Ectodermal cell (in vitro differentiated cells): ENCODE results near the gene CDC27.
"Not testable (repeated sequence)": the region's sequence is repeated elsewhere in the genome, so short reads cannot be mapped to it uniquely, and the experiment has no call there.

Source experiments
- H3K27ac ChIP-seq: 2 replicates; pipeline ENCODE4 v1.7.0; 2013; ENCODE audit warnings: mild to moderate bottlenecking, low read depth, low read length; ENCODE audit not compliant: insufficient read depth, poor library complexity, severe bottlenecking
- H3K27me3 ChIP-seq: 2 replicates; pipeline ENCODE4 v1.7.0; 2013; ENCODE audit warnings: mild to moderate bottlenecking, low read length; ENCODE audit not compliant: insufficient read depth, control insufficient read depth, poor library complexity, severe bottlenecking
- H3K36me3 ChIP-seq: one replicate; pipeline ENCODE4 v1.7.0; 2013; ENCODE audit warnings: low read length; ENCODE audit not compliant: control insufficient read depth, insufficient read depth
- H3K4me1 ChIP-seq: one replicate; pipeline ENCODE4 v1.7.0; 2013; ENCODE audit warnings: low read length; ENCODE audit not compliant: control insufficient read depth, insufficient read depth
- H3K4me3 ChIP-seq: 2 replicates; pipeline ENCODE4 v1.7.0; 2013; ENCODE audit warnings: low read depth, low read length, control low read depth; ENCODE audit not compliant: insufficient read depth
- H3K9me3 ChIP-seq: 2 replicates; pipeline ENCODE4 v1.7.0; 2013; ENCODE audit warnings: mild to moderate bottlenecking, low read length, moderate library complexity; ENCODE audit not compliant: control insufficient read depth
- WGBS, 2 experiments: methylation state at CpG; one replicate each; pipeline ENCODE4 v1.1.7; 2013; ENCODE audit warnings: missing lambda C conversion rate in 2 of 2; 5-methylcytosine and 5-hydroxymethylcytosine counted together

CDC27 gene

GRCh38 chr17:47229535-47230443, 40.7 kb upstream of the CDC27 start:
- Histone ChIP-seq H3K27me3 (no peaks in the 10 kb centered on the region), H3K36me3 (no peaks in the 10 kb centered on the region), H3K27ac (no peak overlapping the region), H3K4me1 (no peaks in the 10 kb centered on the region), H3K9me3 (no peaks in the 10 kb centered on the region), H3K4me3 (no peak overlapping the region)
- WGBS, 2 experiments: 13 to 23% methylated on average over 20 to 22 of the region's 22 CpGs

- Histone ChIP-seq H3K27ac (no peak overlapping the region), H3K4me1 (no peaks in the 10 kb centered on the region), H3K27me3 (no peaks in the 10 kb centered on the region), H3K9me3 (no peaks in the 10 kb centered on the region), H3K4me3 (no peak overlapping the region), H3K36me3 (no peaks in the 10 kb centered on the region)
- WGBS, 2 experiments: 91 to 93% methylated on average over 2 of the region's 2 CpGs
Measured at GRCh38 chr17:47227862-47228261, 38.8 kb upstream of the CDC27 start.

- no peak overlapping the region for H3K27ac ChIP-seq
- H3K9me3 ChIP-seq: no peaks in the 10 kb centered on the region
- 91 to 96% methylated on average over 2 of the region's 2 CpGs for WGBS, 2 experiments
- no peaks in the 10 kb centered on the region for H3K4me1 ChIP-seq
- H3K27me3 ChIP-seq: no peaks in the 10 kb centered on the region
- H3K4me3 ChIP-seq: no peak overlapping the region
- no peaks in the 10 kb centered on the region for H3K36me3 ChIP-seq
Measured at GRCh38 chr17:47225911-47226688, 37.0 kb upstream of the CDC27 start.

- Histone ChIP-seq H3K4me1 (peaks cover 2% of the 10 kb centered on the region), H3K27ac (no peak overlapping the region), H3K36me3 (no peaks in the 10 kb centered on the region), H3K4me3 (no peak overlapping the region), H3K9me3 (no peaks in the 10 kb centered on the region), H3K27me3 (no peaks in the 10 kb centered on the region)
- WGBS, 2 experiments: 86 to 89% methylated on average over 3 of the region's 3 CpGs
Measured at GRCh38 chr17:47225436-47225858, 36.4 kb upstream of the CDC27 start.

GRCh38 chr17:47224966-47225365, 35.9 kb upstream of the CDC27 start:
- Histone ChIP-seq H3K27me3 (no peaks in the 10 kb centered on the region), H3K27ac (no peak overlapping the region), H3K9me3 (no peaks in the 10 kb centered on the region), H3K36me3 (no peaks in the 10 kb centered on the region), H3K4me3 (no peak overlapping the region), H3K4me1 (peaks cover 4% of the 10 kb centered on the region)
- WGBS, 2 experiments: 91 to 97% methylated on average over 1 of the region's 1 CpG

- H3K27me3 ChIP-seq, H3K27ac ChIP-seq, H3K36me3 ChIP-seq, H3K4me1 ChIP-seq, H3K4me3 ChIP-seq, H3K9me3 ChIP-seq: not testable (repeated sequence)
- WGBS, 2 experiments: 95% methylated on average over 2 of the region's 2 CpGs
Measured at GRCh38 chr17:47224077-47224476, 35.0 kb upstream of the CDC27 start.

- no peak overlapping the region for H3K27ac ChIP-seq
- WGBS, 2 experiments: 93 to 97% methylated on average over 5 of the region's 5 CpGs
Measured at GRCh38 chr17:47223460-47223859, 34.4 kb upstream of the CDC27 start.

GRCh38 chr17:47223007-47223406, 33.9 kb upstream of the CDC27 start:
- H3K4me3 ChIP-seq: no peak overlapping the region
- H3K9me3 ChIP-seq: no peaks in the 10 kb centered on the region
- H3K4me1 ChIP-seq: peaks cover 4% of the 10 kb centered on the region
- H3K27me3 ChIP-seq: no peaks in the 10 kb centered on the region
- H3K27ac ChIP-seq: no peak overlapping the region
- H3K36me3 ChIP-seq: no peaks in the 10 kb centered on the region
- WGBS, 2 experiments: 91 to 98% methylated on average over 3 of the region's 3 CpGs

More at GRCh38 chr17:47223460-47223859, 34.4 kb upstream of the CDC27 start:
- no peaks in the 10 kb centered on the region for H3K9me3 ChIP-seq
- no peaks in the 10 kb centered on the region for H3K27me3 ChIP-seq
- no peak overlapping the region for H3K4me3 ChIP-seq
- H3K4me1 ChIP-seq: peaks cover 4% of the 10 kb centered on the region
- no peaks in the 10 kb centered on the region for H3K36me3 ChIP-seq

GRCh38 chr17:47222047-47222446, 33.0 kb upstream of the CDC27 start:
- Histone ChIP-seq H3K9me3 (no peaks in the 10 kb centered on the region), H3K27me3 (no peaks in the 10 kb centered on the region), H3K36me3 (no peaks in the 10 kb centered on the region), H3K27ac (no peak overlapping the region), H3K4me1 (peaks cover 4% of the 10 kb centered on the region), H3K4me3 (no peak overlapping the region)
- WGBS, 2 experiments: 95 to 96% methylated on average over 4 of the region's 4 CpGs

- no peak overlapping the region for H3K27ac ChIP-seq
- H3K27me3 ChIP-seq: no peaks in the 10 kb centered on the region
- H3K36me3 ChIP-seq: no peaks in the 10 kb centered on the region
- peaks cover 4% of the 10 kb centered on the region for H3K4me1 ChIP-seq
- 74 to 83% methylated on average over 6 of the region's 6 CpGs for WGBS, 2 experiments
- H3K9me3 ChIP-seq: no peaks in the 10 kb centered on the region
- no peak overlapping the region for H3K4me3 ChIP-seq
Measured at GRCh38 chr17:47221154-47221553, 32.1 kb upstream of the CDC27 start.
